GM12864 (cell line): ENCODE data around the gene TJAP1.

Experiments
- DNase-seq: peaks from one replicate; pipeline ENCODE4 v3.0.0-alpha.2; 2011; ENCODE audit warnings: low read depth
- H3K4me3 ChIP-seq: 2 replicates; pipeline ENCODE4 v1.5.1; 2011; ENCODE audit warnings: mild to moderate bottlenecking, low read depth, low read length, control low read depth
- CTCF ChIP-seq: IDR thresholded peaks from 2 replicates; pipeline ENCODE4 v1.5.1; 2011; ENCODE audit warnings: low read depth, mild to moderate bottlenecking, moderate library complexity, low read length, control low read depth, inconsistent platforms; ENCODE audit errors: missing control alignments

Gene TJAP1

GRCh38 chr6:43516367-43516696 lies 39.0 kb downstream of the TJAP1 start:
- DNase-seq = no peak
- no peak for TF ChIP-seq CTCF
- peak overlapping the region; percentile 83 for H3K4me3 ChIP-seq

- DNase-seq = peak; percentile 95
- H3K4me3 ChIP-seq = peak within 1 kb of the TSS; percentile 83
- TF ChIP-seq CTCF = no peak
Observed at GRCh38 chr6:43516697-43517504, 39.5 kb downstream of the TJAP1 start, which contains the start of the genes POLR1C and YIPF3. POLR1C (plus strand) TSS chr6:43517089; CDS start chr6:43517110, 21 bp downstream. YIPF3 (minus strand) TSS chr6:43516926; CDS start chr6:43516807, 119 bp downstream.

GRCh38 chr6:43517505-43518357 lies 40.4 kb downstream of the TJAP1 start:
- no peak for DNase-seq
- H3K4me3 ChIP-seq = peak overlapping the region; percentile 83
- TF ChIP-seq CTCF = no peak

GRCh38 chr6:43520097-43520496 lies 42.7 kb downstream of the TJAP1 start:
- DNase-seq = no peak
- H3K4me3 ChIP-seq = no peak overlapping the region
- TF ChIP-seq CTCF = no peak

- H3K4me3 ChIP-seq = no peak overlapping the region
- TF ChIP-seq CTCF = no peak
- no peak for DNase-seq
Observed at GRCh38 chr6:43521836-43522235, 44.5 kb downstream of the TJAP1 start.

GRCh38 chr6:43522547-43523261 lies 45.3 kb downstream of the TJAP1 start:
- no peak for DNase-seq
- H3K4me3 ChIP-seq = no peak overlapping the region
- TF ChIP-seq CTCF = no peak
